A172 (cell line): ENCODE measurements around the gene EPS15. TPM values are rescaled to one million over a fixed set of nuclear protein-coding genes. Genes with fewer than 3 reads are reported as not detected.
"Not testable (repeated sequence)": the region's sequence is repeated elsewhere in the genome, so short reads cannot be mapped to it uniquely, and the experiment has no call there.

ENCODE experiments used
- DNase-seq: peaks from one replicate; pipeline ENCODE4 v3.0.0-alpha.2; 2015; ENCODE audit warnings: low spot score
- total RNA-seq: library from RNA; depleted of rRNA; stranded (reverse); fragments of >200 nt; shearing (Covaris generic); gene quantifications from 2 replicates; pipeline ENCODE4 v1.2.3, GENCODE V29; 2014

EPS15 gene
- total RNA-seq, 1 experiment from 2014 or later: 28.2 TPM

DNA sequence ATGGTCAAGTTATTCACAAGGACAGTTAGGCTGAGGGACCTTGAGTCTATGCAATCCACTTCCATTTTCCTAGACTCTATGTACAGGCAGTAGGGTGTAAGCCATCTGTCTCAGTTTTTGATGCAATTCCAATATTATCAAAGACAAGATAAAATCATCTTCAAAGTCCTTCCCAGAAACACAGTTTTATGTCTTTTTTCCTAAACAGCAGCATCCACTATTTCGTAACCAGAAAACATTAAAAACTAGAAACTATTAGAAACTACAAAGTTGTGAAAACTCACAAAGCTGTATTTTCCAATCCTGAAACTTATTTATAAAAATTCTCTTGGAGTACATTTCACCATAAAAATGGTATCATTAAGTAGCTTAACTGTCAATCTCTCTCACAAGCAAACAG lies 93.8 kb downstream of the EPS15 start:
- no peak for DNase-seq

DNA sequence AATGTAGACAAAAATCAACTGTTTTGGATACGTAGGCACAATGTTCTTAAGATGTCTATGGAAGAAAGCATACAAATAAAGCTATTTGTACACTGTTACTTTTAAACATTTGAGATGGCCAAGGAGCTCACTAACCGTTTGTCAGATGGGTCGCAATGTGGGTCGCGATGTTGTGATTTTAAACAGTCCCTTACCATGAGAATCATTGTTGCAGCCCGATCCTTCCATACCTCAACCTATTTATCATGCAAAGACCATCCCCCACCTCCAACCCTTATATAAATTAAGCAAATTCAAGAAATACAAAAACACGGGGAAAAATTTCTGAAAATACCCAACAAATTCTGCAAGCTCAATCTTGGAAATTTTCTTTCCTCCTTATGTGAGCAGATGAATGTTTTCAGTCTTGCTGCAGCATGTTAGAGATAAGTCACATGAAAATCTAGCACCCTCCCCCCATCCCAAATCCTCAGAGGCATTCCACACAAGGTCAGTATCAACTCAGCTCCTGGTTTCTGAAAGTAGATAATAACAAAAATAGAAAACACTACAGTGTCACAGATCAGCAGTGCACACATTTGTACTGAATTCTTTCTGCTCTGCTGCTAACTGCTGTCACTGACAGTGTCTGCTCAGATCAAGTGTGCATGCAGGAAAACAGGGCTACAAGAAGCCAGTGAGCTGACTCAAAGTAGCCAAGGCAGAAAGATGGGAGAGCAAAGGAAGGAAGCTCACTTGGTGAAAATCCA lies 95.8 kb downstream of the EPS15 start:
- DNase-seq: no peak

DNA sequence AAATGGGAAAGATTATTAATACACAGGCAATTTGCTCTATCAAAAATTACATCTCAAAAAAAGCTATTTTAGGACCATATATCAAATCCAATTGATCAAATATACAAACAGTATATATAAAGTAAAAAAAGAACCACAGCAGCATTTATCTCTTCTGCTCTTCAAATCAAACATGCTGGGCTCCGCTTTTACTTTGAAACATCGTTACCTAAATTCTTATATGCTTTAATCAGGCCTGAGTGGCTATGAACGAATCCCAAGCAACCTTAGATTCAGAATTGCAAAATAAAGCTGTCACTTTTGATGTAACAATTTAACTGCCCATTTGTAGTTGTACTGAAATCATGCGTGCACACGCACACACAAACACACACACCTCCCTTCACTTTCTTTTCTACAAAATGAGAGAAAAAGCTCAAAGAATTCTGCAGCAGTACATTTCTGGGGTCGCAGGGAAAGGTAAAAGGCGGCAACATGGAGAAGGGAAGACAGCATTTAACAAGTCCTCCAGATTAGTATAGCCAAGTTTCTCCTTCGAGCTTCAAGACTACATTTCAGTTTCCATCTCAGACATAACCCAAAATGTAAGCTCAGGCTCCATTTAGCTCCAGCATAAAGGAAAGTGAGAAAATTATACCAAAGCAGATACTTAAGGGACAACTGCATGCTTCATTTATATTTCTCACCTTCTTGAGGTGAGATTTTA lies 96.5 kb downstream of the EPS15 start:
- no peak for DNase-seq

DNA sequence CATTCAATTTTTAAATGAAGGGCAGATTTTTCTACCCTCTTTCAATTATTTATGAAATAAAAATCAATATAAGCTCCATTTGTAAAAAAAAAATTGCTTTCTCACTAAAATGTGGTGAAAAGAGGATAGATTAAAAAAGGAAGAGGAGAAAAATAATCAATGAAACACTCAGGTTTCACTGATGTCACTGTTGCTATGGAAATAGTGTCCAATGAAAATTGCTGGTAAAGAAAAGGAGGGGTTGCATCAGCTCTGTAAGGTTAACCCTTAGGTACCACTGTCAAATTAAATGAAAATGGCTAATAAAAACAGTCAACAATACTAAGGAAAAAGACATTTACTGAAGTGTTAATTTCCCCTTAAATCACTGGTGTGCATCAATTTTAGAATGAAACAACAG lies 97.1 kb downstream of the EPS15 start:
- DNase-seq: peak; percentile 55

DNA sequence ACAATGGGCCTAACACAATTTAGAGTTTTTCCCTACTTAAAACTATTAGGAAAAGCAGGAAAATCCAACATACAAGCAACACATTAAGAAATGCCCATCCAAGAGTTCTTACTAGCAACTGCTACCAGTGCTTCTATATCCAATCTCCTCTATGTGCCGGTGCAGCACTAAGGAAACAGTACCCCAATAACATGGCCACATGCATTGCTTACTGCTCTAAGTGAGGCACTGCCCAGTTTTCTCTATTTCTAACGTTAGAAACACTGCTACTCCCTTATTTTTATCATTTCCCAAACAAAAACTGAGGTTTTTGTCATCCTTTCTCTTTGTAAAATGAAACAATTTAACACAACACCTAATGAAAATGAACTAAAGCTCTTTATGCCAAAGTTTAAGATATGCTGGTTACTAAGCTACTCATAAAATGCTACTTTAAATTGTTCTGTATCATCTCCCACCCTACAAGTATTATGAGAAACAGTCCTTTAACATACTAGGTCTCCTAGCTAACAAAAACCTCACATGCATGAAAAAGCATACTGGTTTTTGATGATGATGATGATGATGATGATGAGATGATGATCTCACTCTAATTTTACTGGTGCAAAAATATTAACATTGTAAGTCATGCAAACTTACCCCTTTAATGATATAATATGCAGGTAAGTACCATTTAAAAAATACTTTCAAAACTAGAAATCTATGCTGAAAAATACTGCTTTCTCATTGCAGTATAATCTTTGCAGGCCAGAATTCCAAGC lies 98.0 kb downstream of the EPS15 start:
- DNase-seq: no peak

DNA sequence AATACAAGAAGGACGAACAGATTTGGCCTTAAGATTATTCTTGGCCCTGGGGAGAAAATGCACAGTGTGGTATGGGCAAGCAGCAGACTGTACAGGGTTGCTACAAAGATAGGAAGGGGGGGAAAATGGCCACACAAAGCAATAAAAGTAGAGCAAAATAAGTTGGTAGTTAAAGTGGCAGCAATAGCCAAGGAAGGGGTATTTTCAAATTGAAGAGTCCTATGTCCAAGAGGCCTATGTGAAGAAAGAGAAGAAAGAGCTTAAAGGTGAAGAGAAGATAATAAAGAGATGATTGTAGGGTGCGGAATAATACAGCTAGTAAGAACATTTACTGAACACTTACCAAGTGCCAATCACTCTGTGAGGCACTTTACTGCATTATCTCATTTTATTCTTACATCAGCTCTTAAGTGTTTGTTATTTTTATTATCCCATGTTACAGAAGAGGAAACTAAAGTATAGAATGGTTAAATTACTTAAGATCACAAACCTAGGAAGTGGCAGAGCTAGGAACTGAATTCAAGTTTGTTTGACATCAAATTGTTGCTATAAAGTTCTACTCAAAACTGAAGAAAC lies 100.6 kb downstream of the EPS15 start:
- DNase-seq: no peak

DNA sequence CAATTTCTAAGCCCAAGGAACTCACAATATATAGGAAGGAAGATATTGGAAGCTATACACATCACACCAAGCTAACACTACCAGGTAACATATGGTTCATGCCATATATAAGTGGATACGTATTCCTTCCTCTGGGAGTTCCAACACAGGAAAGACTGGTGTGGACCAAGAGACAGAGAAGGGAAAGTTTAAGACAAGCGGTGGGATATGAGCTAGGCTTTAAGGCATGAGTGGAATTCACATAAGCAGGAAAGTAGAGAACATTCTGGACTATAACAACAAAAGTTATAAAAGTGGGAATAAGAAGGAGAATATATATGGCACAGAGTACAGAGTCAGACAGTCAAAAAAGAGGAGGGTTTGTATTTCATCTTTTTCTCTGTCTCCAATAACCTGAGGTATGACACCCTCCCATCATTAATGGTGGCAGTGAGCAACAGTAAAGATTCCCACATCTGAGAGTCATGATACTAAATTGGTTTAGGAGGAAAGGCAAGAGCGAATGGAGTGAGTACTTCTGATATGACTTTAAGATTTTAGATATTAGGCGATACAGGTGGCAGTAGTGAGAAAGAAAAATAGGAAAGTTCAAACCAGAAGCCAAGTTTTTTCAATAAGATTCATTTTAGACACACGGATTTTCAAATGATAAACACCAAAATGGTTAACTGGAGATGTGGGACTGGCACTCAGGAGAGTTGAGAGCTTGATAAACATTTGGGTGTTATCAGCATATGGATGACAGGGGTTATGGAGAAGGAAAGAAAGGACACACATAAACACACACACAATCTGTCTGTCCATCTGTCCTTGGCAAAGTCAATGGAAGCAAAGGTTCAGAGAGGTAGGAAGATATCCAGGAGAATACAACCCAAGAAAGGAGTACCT lies 101.3 kb downstream of the EPS15 start:
- no peak for DNase-seq

DNA sequence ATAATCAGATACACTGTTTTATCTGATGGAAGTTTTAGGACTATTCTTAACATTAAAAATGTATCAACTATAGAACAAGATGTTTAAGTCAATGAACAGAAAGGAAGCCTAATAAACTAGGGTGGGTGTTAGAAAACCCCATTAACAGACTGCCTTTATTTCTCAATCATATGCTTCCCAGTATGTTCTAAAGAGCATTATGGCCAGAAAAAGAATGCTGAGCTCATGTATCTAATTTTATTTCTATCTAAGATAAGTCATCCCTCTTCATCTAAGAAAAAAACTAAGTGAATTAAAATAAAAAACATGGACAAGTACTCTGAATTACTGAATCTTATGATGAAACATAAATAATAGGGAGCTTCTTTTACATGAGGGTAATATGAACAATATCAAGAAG lies 102.2 kb downstream of the EPS15 start:
- no peak for DNase-seq

DNA sequence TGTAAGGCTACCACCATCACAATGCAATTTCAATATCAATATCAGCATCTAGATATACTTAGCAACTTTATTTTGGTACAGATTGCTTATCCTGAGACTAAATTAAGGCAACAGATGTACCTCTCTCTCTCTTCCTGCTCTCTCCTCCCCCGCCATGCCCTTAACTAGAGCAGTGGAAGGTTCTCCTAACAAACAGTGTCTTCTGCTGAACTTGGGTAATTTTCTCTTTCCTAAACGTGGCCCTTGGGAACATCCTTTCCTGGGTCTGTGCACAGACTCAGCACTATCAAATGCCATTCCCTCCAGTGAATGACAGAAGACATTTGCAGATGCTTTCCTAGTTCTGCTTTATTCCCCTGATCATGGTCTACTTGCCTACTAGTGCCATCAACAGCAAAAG lies 103.1 kb downstream of the EPS15 start:
- no peak for DNase-seq

DNA sequence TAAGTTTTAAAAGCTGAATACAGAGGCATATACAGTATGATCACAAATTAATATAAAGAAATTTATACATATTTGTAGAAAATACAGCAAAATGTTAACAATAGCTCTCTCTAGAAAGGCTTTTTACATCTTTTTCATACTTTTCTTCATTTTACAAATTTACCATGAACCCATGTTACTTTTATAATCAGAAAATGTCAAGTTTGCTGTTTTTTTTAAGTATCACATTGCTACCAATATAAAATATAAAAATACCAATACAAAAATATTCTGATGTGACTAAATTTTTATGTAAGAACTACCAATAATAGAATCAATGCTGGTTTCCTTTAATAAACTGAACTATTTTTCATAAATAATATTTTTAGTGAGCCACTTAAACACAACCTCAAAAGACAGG lies 104.3 kb downstream of the EPS15 start:
- DNase-seq: no peak

DNA sequence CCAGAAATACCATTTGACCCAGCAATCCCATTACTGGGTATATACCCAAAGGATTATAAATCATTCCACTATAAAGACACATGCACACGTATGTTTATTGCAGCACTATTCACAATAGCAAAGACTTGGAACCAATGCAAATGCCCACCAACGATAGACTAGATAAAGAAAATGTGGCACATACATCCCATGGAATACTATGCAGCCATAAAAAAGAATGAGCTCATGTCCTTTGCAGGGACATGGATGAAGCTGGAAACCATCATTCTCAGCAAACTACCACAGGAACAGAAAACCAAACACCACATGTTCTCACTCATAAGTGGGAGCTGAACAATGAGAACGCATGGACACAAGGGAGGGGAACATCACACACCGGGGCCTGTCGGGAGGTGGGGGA lies 107.2 kb downstream of the EPS15 start:
- DNase-seq: not testable (repeated sequence)

DNA sequence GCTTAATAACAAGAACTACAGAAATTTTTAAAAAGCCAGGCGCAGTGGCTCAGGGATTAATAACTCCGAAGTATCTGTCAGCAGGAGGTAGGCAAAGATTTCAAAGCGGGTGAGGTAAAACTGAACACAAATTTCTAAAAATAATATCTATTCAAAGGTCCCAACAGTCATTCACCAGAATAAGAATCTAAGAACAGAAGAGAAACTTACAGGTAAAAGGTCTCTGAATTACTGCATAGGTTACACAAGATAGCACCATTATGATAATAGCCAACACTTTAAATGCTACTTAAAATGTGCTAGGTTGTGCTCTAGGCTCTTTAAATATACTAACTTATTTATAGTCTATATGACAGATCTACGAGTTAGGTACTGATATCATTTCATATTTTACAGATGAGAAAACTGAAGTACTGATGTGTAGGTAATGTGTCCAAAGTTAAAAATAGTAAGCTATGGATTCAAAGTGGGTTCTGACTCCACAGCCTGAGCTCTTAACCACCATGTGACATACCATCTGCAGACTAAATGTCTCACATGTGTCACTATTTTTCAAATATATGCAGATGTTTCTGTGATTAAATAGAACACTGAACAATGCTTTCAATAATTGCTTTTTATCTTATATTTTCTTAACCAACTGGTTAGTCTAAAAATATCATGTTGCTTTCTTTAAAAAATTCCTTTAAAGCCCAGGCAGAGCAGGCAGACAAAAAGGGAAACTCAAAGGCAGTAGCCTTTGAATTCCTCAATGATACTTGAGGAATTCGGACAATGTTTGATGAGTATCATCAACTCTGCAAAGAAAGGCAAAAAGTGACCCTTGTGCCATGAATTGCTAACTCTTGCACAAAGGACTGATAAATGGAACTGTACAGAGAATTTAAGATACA lies 108.3 kb downstream of the EPS15 start:
- no peak for DNase-seq

DNA sequence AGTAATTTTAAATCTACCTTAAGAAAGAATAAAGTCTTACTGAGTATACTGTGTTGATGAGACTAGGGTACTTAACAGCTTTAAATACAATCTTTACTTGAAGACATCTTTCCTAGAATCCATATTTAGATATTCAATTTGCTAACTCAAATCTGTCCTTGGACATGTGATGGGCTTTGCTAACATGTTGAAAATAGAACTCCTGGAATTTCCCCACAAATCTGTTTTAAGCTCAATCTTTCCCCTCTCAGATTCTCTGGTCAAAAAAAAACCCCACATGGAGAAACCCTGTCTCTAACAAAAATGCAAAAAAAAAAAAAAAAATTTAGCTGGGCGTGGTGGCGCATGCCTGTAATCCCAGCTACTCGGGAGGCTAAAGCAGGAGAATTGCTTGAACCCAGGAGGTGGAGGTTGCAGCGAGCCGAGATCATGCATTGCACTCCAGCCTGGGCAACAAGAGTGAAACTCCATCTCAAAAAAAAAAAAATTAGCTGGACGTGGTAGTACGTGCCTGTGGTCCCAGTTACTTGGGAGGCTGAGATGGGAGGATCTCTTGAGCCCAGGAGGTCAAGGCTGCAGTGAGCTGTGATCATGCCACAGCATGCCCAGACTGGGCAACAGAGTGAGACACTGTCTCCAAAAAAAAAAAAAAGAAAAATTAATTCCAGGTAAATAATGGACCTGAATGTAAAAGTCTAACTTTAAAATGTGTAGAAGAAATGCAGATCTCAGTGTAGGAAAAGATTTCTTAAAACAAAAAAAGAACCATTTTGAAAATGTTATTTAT lies 109.1 kb downstream of the EPS15 start:
- not testable (repeated sequence) for DNase-seq

DNA sequence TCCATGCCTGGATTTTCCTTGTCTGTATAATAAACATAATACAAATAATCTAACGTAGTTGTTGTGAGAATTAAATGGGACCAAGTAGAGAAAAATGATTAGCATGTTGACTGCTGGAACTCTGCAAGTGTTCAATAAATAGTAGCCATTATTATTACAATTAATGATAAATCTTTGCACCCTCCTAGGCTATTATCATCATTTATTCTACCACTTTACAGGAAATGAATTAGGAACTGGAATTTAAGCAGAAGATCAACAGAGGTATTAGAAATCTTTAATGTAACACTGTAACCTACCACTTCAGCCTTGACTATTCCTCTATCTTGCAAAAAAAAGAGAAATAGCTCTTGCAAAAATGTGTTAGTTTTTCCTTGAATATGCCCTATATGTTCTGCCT lies 126.8 kb downstream of the EPS15 start:
- DNase-seq: no peak

DNA sequence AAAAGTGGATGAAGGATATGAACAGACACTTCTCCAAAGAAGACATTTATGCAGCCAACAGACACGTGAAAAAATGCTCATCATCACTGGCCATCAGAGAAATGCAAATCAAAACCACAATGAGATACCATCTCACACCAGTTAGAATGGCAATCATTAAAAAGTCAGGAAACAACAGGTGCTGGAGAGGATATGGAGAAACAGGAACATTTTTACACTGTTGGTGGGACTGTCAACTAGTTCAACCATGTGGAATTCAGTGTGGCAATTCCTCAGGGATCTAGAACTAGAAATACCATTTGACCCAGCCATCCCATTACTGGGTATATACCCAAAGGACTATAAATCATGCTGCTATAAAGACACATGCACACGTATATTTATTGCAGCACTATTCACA lies 128.4 kb downstream of the EPS15 start:
- DNase-seq: not testable (repeated sequence)

DNA sequence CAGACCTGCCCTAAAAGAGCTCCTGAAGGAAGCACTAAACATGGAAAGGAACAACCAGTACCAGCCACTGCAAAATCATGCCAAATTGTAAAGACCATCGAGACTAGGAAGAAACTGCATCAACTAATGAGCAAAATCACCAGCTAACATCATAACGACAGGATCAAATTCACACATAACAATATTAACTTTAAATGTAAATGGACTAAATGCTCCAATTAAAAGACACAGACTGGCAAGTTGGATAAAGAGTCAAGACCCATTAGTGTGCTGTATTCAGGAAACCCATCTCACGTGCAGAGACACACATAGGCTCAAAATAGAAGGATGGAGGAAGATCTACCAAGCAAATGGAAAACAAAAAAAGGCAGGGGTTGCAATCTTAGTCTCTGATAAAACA lies 131.8 kb downstream of the EPS15 start:
- DNase-seq: not testable (repeated sequence)

DNA sequence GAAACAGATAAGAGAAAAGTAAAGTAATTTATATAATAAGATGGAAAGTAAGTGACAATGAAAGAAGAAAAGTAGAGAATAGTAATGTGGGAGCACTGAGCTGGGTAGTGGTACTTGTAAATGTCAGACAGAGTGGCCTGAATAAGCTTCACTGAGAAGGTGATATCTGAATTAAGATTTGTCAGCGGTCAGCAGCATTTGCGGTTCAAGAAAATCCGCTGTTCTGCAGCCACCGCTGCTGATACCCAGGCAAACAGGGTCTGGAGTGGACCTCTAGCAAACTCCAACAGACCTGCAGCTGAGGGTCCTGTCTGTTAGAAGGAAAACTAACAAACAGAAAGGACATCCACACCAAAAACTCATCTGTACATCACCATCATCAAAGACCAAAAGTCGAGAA lies 132.8 kb downstream of the EPS15 start:
- not testable (repeated sequence) for DNase-seq

DNA sequence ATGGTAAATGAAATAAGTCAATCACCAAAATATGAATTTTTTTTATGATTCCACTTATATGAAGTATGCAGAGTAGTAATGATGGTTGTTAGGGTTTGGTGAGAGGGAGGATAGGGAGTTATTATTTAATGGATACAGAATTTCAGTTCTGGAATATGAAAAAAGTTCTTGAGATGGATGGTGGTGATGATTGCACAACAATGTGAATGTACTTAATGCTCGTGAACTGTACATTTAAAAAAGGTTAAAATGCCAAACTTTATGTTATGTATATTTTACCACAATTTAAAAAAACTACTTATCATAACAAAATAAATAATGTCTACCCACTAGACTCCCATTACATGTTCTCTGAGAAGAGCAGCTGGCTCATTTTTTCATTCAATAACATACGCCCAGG lies 133.3 kb downstream of the EPS15 start:
- DNase-seq: no peak

DNA sequence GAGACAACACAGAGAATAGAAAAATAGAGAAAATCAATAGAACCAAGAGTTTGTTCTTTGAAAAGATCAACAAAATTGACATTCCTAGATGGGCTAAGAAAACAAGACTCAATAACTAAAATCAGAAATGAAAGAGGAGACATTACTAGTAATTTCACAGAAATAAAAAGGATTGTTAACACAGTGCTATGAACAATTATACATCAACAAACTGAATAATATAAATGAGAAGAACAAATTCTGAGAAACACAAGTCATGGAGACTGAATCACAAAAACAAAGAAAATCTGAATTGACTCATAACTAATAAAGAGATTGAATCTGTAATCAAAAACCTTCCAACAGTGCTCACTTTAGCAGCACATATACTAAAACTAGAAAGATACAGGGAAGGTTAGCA lies 137.1 kb downstream of the EPS15 start:
- no peak for DNase-seq

DNA sequence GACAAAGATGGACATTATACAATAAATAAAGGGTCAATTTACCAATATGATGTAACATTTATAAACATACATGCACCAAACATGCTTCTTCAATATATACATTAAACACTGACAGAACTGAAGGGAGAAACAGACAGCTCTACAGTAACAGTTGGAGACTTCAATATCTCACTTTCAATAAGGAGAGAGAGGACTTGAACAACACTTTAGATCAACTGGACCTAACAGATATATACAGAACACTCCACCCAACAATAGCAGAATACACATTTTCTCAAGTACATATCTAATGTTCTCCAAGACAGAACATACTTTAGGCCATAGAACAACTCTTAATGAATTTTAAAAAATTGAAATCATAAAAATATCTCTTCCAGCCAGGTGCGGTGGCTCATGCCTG lies 138.1 kb downstream of the EPS15 start:
- no peak for DNase-seq
